ENCODE measurements around the gene SASH3.

Gene SASH3

GRCh38 chrX:129831091-129831885 lies 51.5 kb downstream of the SASH3 start:
- ChIA-PET POLR2A (interaction anchor here (1.8 kb wide), 1 partner anchor 75 kb away, joined by 8 read pairs; the partner anchor contains the start of gene UTP14A), CTCF (no interaction called here)
- DNase-seq (ENCODE audit: extremely low spot score): no peak
- TF ChIP-seq ARNT (IDR thresholded peaks at IDR 0.05) (no peak), HDGF (IDR thresholded peaks at IDR 0.05; ENCODE audit: borderline replicate concordance) (no peak), FOXM1 (IDR thresholded peaks at IDR 0.05; ENCODE audit: borderline replicate concordance) (no peak), ELF4 (IDR thresholded peaks at IDR 0.05) (no peak), SUZ12 (IDR thresholded peaks at IDR 0.05) (no peak), NFRKB (IDR thresholded peaks at IDR 0.05) (no peak), SP1 (IDR thresholded peaks at IDR 0.05) (no peak), L3MBTL2 (conservative IDR thresholded peaks at IDR 0.05) (no peak), CTBP1 (IDR thresholded peaks at IDR 0.05; ENCODE audit: borderline replicate concordance) (no peak), FOXA1 (IDR thresholded peaks at IDR 0.05) (no peak), TARDBP (IDR thresholded peaks at IDR 0.05) (no peak), BHLHE40 (IDR thresholded peaks at IDR 0.05; ENCODE audit: borderline replicate concordance) (no peak), PKNOX1 (IDR thresholded peaks at IDR 0.05) (no peak), ZNF384 (IDR thresholded peaks at IDR 0.05) (no peak), LEF1 (IDR thresholded peaks at IDR 0.05; ENCODE audit: borderline replicate concordance) (no peak), FOXK2 (IDR thresholded peaks at IDR 0.05) (no peak)

GRCh38 chrX:129833153-129833990 lies 53.6 kb downstream of the SASH3 start:
- ChIA-PET CTCF (no interaction called here), POLR2A (interaction anchor here (1.7 kb wide), 1 partner anchor 11 kb away, joined by 5 read pairs; the partner anchor contains the start of gene ZDHHC9)
- TF ChIP-seq L3MBTL2 (conservative IDR thresholded peaks at IDR 0.05) (no peak), LEF1 (IDR thresholded peaks at IDR 0.05; ENCODE audit: borderline replicate concordance) (no peak)
- DNase-seq (ENCODE audit: extremely low spot score): no peak

- ChIA-PET POLR2A (no interaction called here), CTCF (no interaction called here)
- TF ChIP-seq L3MBTL2 (conservative IDR thresholded peaks at IDR 0.05) (no peak), BHLHE40 (IDR thresholded peaks at IDR 0.05; ENCODE audit: borderline replicate concordance) (no peak), SUZ12 (IDR thresholded peaks at IDR 0.05) (no peak), FOXM1 (IDR thresholded peaks at IDR 0.05; ENCODE audit: borderline replicate concordance) (no peak)
- DNase-seq (ENCODE audit: extremely low spot score): no peak
Measured at GRCh38 chrX:129836827-129837226, 57.1 kb downstream of the SASH3 start.

- CTCF ChIA-PET: no interaction called here
Measured at GRCh38 chrX:129840344-129840743, 60.6 kb downstream of the SASH3 start.

GRCh38 chrX:129842510-129843208 lies 62.9 kb downstream of the SASH3 start:
- CTCF ChIA-PET: no interaction called here
- POLR2A ChIA-PET: no interaction called here
- TF ChIP-seq PKNOX1 (IDR thresholded peaks at IDR 0.05) (no peak), SUZ12 (IDR thresholded peaks at IDR 0.05) (no peak)
- DNase-seq (ENCODE audit: extremely low spot score): no peak

More at GRCh38 chrX:129840344-129840743, 60.6 kb downstream of the SASH3 start:
- DNase-seq (ENCODE audit: extremely low spot score): no peak
- TF ChIP-seq LEF1 (IDR thresholded peaks at IDR 0.05; ENCODE audit: borderline replicate concordance): no peak
- TF ChIP-seq FOXA1 (IDR thresholded peaks at IDR 0.05): no peak
- no peak for TF ChIP-seq PKNOX1 (IDR thresholded peaks at IDR 0.05)
- POLR2A ChIA-PET: interaction anchor here (0.8 kb wide), 1 partner anchor 10 kb away, joined by 3 read pairs; no protein-coding TSS in a partner anchor

GRCh38 chrX:129843209-129843458 lies 63.4 kb downstream of the SASH3 start:
- ChIA-PET POLR2A (interaction anchor here (1.4 kb wide), 1 partner anchor 9 kb away, joined by 4 read pairs; no protein-coding TSS in a partner anchor), CTCF (no interaction called here)
- no peak for TF ChIP-seq FOXM1 (IDR thresholded peaks at IDR 0.05; ENCODE audit: borderline replicate concordance)
- no peak for TF ChIP-seq LEF1 (IDR thresholded peaks at IDR 0.05; ENCODE audit: borderline replicate concordance)
- no peak for TF ChIP-seq SP1 (IDR thresholded peaks at IDR 0.05)
- no peak for TF ChIP-seq ELF4 (IDR thresholded peaks at IDR 0.05)
- no peak for TF ChIP-seq SUZ12 (IDR thresholded peaks at IDR 0.05)
- no peak for DNase-seq (ENCODE audit: extremely low spot score)
